ENCODE data around the gene RAD23B.
"Not testable (repeated sequence)": the region's sequence is repeated elsewhere in the genome, so short reads cannot be mapped to it uniquely, and the experiment has no call there.

Gene RAD23B

DNA sequence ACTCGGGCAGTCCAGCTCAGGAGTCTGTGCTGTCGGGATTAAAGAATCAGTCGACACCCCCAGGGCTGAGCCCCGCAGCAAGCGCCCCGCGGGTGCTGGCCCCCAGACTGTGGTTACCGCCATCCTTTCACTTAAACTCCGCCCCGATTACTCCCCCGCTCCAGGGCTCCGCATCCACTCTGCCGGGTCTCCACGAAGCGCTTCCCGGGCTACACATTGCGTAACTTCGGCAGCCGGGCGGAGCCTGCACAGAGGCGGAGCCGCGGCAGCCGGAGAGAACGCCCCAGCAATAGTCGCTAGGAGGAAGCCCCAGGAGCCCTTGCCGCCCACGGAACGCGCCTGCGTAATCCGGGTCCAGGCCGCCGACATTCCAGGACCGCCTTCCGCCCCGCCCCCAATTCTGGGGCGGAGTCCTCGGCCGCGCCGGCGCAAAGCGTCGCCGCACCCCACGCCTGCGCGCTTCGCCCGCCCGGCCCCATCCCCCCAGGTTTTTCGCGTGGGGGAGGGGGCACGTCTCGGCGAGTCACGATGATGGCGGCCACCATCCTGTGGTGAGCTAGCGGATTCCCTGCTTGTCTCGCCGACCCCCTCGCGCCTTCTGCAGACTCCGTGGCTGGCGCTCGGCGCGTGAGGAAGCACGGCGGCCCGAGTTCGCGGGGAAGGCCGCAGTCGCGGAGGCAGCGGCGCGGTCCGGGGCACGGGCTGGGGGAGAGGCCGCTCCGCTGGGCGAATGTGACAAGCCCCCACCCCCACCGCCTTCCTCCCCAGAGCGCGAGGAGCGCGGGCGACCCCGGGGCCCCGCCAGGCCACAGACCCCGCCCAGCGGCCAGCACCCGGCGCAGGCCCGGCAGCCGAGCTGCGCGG is at the start of gene RAD23B:
Gene RAD23B, plus strand, starts transcription at position 521 of the 864 bp plus-strand sequence. CDS start 351 bp downstream, outside the sequence.
- DNase-seq, result peak; percentile 98

DNA sequence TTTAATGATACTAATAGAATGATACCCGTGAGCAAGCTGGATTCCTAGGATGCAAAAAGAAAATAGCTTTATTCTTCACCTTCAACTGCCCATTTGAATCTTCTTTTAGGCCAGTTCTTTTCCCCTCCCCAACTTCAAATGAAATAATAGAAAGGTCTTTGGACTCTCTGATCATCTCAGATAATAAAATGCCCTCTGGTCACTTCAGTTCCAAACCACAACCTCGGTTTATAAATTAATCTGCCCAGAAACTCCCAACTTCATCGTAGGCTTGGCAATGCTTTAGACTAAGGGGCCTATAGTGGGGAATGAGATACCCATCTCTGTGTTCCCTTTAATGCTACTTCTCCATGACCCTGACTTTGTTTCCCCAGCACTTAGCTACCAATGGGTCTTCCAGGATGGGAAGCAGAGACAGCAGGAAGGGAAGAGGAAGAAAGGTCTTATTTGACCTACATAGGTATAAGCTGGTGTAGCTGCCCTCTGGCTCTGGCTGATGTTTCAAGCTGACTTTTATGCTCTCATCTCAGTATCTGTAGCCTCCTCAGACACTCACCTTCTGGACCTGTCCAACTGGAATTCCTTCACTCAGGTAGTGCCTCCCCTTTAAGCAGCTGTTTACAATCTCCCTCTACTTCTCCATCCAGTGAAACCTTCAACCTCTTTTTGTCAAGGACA is 47.2 kb upstream of the RAD23B start:
- DNase-seq, result no peak

DNA sequence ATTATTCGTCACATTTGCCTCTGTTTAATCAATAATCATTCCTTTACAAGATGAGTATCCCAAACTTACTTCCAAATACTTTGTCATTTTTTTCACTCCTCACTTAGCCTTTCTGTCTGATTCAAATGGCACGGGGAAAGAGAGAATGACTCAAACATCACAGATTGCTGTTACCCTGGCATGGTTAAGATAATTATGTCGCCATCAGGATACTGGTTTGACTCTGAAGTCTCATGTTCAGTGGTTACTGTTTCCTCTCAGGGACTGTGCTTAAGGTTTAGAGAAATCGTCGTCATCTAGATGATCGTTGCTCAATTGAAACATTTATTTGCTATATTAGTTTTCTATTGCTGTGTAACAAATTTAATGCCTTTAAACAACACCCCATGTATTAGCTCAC is 45.2 kb upstream of the RAD23B start:
- DNase-seq, result no peak

DNA sequence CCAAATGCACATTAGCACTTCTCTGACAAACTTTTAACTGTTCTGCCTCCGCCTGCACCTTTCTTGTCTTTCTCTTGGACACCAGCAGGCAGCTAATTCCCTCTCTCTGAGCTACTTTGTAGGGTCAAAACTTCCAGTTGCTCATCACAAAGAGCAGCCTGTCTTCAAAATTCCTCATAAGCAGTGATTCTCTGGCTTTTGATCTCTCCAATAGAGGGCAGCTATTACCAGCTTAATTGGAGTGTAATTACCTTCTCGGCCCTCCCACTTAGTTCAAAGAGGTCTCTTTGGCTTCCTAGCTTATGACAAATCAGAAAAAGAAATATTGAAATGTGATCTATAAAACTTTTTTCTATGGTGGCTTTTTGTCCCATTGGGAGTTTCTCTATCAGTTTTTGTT is 43.6 kb upstream of the RAD23B start:
- peak; percentile 36 for DNase-seq

DNA sequence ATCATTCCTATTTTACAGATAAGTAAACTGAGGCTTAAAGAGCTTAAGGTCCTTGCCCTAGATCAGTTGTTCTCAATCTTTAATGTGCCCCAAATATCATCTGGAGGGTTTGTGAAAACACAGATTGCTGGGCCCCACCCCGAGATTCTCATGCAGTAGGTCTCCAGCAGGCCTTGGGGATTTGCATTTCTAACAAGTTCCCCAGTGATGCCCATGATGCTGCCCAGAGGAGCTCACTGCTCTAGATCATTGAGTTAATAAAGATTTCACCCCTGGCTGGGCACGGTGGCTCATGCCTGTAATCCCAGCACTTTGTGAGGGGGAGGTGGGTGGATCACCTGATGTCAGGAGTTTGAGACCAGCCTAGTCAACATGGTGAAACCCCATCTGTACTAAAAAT is 42.8 kb upstream of the RAD23B start:
- DNase-seq, result no peak

DNA sequence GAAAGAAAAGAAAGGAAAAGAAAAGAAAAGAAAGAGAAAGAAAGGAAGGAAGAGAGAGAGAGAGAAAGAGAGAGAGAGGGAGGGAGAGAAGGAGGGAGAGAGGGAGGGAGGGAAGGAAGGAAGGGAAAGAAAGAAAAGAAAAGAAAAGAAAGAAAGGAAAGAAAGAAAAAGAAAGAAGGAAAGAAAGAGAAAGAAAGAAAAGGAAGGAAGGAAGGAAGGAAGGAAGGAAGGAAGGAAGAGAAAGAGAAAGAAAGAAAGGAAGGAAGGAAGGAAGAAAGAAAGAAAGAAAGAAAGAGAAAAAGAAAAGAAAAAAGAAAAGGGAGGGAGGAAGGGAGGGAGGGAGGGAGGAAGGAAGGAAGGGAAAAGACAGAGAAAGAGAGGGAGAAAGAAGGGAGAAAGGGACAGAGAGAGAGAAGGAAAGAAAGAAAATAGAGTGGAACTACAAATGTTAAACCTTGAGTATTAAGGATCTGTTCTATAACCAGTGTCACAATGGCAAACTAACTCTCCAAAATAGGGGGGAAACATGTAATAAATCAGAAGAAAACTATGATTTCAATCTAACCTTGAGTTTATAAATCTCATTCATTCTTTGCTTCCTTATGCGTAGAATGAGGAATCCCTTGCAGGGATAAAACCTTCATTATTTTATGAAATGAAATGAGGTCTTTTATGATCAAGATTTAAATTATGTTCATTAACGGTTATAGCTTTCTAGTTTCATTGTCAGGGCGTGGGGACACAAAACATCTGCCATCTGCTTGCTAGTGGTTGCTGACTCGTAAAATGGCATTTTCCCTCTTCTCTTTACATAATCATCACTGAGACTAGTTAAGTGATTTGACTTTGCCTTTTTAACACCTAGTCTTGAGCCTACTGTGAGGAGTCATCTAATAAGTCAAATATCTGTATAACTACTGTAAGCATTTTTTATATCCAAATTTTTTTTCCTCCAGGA is 40.7 kb upstream of the RAD23B start:
- DNase-seq, result no peak

DNA sequence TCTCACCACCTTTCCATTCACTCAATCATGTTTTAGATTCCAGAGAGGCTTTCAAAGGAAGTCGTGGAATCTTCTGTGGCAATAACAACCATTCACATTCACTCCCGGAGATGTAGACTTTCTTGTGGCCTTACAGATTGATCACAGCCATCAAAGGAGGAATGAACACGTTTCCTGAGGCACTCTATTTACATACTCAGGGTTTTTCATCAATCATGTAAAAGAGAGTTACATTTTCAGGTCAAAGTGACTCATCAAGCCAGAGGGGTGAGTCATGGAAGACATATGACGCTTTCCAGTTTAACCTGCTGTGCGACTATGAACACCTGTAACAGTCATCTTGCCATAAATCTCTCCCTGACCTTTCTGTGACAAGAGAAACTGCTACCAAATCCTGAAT is 39.3 kb upstream of the RAD23B start:
- DNase-seq, result no peak

DNA sequence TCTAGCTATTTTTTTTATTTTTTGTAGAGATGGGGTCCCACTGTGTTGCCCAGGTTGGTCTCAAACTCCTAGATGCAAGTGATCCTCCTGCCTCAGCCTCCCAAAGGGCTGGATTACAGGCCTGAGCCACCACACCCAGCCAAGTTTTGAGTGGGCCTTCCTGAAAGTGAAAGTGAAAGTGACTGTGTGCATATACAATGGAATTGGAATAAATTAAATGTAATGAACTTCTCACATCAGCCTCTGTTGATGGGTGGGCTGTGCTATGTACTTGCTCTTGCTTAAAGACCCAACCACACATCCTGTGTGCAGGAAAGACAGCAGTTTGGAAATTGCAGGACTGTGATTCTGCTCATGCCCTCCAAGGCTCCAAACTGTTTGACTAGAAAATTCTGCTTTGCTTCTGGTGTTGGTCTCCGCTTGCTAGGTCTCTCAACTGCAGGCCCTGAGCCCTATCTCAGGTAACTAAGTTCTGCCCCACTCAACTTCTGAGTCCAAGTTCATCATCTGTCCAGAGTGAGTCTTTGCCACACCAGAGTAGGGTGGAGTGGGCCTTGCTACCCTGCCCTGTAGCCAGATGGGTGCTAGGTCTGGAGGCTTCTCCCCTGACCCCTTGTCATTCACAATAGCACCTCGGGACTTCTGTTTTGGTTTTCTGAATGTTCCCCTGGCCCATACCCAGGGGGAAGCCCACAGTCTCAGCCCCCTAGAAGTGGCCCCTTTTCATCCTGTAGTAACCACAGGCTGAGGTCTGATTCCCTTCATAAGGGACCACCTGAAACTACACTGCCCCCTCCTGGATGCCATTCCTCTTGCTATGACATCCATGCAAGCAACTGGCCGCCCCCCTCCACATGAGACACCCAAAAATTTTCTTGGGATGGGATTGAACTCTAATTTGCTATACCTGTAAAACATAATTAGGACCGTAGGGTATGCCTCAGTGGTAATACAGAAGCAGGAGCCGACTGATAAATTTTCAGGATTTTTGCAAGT is 36.5 kb upstream of the RAD23B start:
- peak; percentile 6 for DNase-seq

DNA sequence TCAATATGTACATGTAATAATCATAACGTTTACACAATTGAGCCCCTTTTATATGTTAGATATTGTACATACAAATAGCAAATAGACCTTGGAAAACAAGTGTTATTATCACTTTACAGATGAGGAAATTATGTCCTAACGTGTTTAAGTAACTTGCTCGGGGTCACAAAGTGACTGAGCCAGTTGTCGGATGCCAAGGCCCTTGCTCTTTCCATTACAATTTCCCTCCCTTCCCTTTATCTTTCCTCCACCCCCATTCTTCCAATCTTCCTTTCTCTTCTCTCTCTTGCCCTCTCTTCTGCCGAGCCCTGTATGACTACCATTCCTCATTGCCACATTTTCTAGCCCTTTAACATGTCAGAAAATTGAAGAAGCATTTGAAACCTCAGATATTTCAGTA is 34.4 kb upstream of the RAD23B start:
- no peak for DNase-seq

DNA sequence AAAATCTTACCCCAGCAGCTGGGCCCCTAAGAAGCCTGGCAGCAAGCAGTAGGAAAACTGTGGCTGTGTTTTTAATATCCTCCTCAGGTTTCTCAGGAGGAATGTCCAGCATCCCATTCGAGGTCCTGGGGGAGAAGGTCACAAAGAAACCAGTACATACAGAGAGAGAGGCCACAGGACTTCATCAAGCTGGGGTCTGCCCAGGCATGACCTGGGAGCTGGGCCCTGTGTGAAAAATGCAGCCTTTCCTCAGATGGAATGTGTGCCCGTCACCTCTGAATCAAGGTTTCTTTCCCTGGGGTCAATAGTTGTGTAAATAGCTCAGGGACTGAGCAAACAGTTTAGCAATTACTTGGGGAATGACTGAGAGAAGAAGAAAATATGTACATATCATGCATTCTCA is 33.9 kb upstream of the RAD23B start:
- DNase-seq, result no peak

DNA sequence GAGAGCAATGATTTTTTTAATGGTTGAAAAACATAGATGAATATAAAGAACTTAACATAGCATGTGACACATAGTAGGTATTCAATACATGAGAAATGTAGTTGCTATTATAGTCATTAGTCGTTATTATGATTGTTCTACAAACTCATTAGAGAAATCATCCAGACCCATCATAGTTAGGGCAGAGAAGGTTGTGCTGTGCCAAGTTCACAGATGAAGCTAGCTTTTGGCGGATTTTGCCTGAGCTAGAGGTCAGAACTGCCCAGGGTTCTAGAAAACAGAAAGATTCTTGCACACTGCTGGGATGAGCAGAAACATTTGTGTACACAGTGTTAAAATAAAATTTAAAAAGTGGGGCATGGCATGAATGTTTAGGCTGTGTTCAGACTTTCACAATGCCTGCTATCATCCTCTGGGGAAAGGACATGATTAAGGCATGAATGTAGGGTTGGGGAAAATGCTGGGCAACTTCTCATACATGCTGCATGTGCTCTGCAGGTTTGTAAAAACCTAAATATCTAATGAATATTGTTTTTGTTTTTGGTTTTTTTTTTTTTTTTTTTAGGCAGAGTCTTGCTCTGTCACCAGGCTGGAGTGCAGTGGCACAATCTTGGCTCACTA is 33.3 kb upstream of the RAD23B start:
- DNase-seq, result no peak

DNA sequence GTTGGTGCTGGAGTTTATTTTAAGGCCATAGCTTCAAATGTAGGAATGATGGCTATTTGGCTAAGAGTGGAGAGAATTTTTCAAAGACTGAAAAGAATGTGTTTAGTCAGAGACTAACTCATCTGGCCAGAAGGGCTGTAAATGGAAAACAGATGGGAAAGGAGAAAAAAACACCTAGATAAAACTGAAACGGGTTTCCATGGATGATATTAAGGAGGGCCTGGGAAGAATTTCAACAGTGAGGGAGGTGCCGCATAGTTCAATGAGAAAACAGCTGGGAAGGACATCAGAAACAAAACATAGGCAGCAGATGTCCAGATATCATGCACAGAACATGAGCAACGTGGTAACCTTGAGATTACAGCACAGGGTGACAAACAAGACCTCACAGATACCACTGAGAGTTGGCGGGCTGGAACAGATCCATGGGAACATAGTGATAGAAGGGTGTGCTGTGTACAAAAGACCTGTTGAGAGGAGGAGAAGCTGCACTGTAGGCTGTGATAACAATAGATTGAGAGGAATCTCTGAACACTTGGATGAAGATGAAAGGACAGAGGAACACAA is 31.2 kb upstream of the RAD23B start:
- no peak for DNase-seq

DNA sequence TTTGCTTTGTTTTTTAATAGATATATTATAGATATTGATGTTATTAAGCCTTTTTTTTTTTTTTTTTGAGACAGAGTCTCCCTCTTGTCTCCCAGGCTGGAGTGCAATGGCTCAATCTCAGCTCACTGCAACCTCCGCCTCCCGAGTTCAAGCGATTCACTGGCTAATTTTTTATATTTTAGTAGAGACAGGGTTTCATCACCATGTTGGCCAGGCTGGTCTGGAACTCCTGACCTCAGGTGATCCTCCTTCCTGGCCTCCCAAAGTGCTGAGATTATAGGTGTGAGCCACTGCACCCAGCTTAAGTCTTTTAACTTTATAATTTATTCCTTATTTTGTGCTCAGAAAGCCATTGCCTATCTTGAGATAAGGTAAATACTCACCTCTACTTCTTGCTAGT is 24.2 kb upstream of the RAD23B start:
- no peak for DNase-seq

DNA sequence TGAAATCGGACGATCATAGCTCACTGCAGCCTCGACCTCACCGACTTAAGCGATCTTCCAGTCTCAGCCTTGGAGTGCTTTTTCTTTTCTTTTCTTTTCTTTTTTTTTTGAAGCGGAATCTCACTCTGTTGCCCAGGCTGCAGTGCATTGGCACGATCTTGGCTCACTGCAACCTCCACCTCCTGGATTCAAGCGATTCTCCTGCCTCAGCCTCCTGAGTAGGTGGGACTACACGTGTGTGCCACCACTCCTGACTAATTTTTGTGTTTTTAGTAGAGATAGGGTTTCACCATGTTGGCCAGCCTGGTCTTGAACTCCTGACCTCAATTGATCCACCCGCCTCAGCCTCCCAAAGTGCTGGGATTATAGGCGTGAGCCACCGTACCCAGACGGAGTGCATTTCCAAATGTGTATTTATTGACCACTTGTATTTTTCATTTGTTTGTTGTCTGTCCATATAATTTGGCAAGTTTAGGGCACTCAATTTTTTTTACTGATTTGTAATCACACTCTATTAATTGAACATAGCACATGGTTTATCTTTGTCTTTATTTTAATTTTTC is 23.2 kb upstream of the RAD23B start:
- not testable (repeated sequence) for DNase-seq

DNA sequence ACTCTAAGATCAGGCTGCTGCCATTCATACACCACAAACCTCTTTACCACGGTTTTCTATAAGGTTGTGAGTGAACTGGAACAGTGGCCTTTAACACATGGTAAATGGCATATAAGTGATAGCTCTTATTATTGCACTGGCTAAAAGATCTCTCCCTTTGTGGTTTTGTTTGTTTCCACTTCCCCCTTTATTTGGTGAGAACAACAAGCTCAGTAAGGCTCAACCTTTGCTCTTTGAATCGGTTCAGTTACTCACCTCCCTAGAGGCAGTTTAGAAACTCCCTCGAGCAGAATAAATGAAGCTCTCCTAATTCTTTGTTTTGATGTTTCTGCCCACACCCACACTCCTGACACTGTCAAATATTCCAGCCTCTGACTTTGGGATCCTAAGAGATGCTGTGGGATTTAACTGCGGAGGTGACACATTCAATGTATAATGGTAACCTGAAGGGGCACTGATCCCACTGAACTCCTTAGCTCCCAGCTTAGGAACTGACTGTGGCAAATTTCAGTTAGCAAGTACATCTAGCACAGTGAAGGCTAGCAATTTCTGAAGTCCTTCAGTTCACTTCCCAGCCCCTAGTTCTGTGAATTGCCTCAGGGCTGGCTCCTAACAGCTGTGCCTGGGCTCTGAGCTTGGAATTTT is 22.5 kb upstream of the RAD23B start:
- DNase-seq, result no peak

DNA sequence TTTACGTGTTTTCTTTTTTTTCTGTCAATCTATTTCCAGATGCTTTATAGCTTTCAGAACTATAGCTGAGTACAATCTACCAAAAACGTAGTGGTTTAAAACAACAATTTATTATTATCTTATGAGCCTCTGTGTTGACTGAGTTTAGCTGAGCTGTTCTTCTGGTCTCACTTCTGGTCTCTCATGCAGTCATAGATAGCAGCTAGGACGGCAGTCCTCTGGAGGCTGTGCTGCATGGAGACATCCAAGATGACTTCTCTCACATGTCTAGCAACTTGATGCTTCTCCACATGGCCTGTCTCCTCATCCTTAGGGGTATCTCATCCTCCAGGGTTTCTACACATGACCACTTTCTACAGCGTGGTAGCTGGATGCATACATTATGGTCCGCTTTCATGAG is 22.0 kb upstream of the RAD23B start:
- DNase-seq, result no peak

DNA sequence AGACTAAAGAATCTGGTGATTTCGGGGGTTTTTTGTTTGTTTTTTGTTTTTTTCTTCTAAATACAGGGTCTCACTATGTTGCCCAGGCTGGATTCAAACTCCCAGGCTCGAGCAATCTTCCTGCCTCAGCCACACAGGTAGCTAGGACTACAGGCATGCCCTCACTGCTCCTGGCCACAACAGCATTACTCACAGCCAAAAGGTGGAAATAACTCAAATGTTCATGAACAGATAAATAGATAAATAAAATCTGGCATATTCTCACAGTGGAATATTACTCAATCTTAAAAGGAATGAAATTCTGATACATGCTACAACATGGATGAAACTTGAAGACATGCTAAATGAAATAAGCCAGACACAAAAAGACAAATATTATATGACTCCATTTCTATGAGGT is 19.8 kb upstream of the RAD23B start:
- DNase-seq, result no peak

DNA sequence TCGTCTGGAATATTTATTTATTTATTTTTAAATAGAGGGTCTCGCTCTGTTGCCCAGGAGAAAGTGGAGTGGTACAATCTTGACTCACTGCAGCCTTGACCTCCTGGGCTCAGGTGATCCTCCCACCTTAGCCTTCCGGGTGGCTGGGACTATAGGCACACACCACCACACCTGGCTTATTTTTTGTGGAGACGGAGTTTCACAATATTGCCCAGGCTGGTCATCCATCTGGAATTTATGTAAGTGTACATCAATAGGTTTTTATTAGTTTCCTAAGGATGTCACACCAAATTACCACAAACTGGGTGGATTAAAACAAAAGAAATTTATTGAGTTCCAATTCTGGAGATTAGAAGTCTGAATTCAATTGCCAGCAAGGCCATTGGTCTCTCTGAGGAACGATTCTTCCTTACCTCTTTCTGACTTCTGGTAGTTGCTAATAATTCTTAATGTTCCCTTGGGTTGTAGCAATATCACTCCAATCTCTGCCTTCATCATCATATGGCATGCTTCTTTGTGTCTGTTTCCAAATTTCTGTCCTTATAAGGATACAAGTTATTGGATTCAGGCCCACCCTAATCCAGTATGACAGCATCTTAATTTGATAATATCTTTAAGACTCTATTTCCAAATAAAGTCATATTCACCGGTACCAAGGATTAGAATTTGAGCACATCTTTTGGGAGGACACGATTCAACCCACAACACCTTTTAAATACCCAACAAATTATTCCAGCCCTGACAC is 16.3 kb upstream of the RAD23B start:
- DNase-seq, result no peak

DNA sequence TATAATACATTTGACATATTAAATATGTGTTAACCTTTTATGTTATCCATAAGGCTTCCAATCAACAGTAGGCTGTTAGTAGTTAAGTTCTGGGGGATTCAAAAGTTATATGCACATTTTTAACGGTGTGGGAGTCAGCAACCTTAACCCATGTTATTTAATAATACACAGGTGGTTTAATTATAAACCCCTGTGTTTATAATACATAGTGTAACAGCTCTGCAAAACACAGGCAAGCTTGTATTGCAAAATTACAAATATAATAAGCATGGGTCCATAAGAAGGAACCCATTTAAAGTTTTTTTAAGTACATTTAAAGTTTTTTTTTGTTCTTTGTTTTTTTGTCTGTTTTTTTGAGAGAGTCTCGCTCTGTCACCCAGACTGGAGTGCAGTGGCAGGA is 14.5 kb upstream of the RAD23B start:
- DNase-seq, result no peak

DNA sequence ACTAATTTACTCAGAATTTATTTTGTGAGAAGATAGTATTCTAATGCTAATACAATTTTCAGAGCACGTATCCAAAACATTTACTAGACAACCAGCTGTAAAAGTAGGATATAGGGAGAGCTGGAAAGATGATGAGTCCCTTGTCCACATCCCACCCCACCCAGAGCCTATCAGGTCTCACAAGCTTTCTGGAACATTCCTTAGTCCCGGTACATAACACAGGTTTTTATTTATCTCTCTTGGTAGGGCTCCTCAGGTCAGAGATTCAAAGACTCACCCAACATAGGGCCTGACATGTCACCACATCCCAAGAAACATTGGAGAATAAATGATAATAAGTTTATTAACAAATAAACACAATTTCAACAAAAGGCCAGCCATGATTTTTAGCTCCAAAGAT is 13.8 kb upstream of the RAD23B start:
- DNase-seq, result no peak
